Renal pelvis (tissue), 4 donors: ENCODE results near the gene AIF1L. TPM values are rescaled to one million over a fixed set of nuclear protein-coding genes. Genes with fewer than 3 reads are reported as not detected.
"Not testable (repeated sequence)": the region's sequence is repeated elsewhere in the genome, so short reads cannot be mapped to it uniquely, and the experiment has no call there.

Experiments used
- DNase-seq: peaks from one replicate; pipeline ENCODE4 v3.0.0-alpha.2; 2013
- polyA plus RNA-seq, 3 donors: library from polyadenylated mRNA; unstranded; fragments of 120-200 nt; gene quantifications; one replicate each; pipeline ENCODE4 v1.2.1, GENCODE V29; 2013; ENCODE audit not compliant: insufficient read length in 3 of 3

AIF1L gene
- polyA plus RNA-seq, 3 donors: 332 to 490 (median 395) TPM

DNA sequence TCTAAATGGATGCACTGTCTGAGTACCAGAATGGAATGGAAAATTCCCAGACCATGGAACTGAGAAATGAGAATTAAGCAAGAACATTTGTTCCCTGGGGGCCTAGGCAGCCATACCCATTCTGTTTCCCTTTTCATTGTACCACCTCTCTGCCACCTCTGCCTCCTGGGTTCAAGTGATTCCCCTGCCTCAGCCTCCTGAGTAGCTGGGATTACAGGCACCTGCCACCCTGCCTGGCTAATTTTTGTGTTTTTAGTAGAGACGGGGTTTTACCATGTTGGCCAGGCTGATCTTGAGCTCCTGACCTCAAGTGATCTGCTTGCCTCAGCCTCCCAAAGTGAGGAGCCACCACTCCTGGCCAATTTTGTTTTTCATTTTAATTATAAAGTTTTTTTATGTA, 62.3 kb downstream of the AIF1L start:
- DNase-seq: not testable (repeated sequence)

DNA sequence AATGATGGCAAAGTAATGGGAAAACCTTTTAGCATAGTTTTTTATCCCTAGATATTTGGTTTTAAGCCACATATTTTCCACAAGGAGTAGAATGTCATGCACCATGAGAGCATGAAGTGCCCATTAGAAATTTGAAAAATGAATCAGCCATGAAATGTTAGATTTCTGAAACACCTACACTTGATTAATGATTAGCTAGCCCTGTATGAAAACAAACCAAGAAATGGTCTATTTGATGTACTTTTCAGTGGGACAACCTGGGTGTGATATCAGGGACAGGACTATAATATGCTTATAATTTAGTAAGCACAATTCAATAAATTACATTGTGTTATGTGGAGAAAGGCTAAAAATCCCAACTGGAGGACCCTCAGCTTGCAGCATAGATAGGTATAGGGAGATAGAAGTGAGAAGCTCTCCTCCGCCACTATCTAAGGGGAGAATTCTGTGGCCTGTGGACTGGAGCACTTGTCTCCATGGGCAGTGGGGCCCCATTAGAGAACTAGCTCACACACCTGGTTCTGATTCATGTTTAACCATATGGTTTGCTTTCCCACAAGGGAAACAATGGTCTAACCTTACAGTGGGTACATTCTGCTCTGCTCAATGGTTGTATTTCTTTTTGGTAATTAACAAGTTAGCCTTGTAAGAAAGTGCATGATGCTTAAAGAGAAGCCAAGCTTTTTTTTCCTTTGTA, 64.2 kb downstream of the AIF1L start:
- no peak for DNase-seq

DNA sequence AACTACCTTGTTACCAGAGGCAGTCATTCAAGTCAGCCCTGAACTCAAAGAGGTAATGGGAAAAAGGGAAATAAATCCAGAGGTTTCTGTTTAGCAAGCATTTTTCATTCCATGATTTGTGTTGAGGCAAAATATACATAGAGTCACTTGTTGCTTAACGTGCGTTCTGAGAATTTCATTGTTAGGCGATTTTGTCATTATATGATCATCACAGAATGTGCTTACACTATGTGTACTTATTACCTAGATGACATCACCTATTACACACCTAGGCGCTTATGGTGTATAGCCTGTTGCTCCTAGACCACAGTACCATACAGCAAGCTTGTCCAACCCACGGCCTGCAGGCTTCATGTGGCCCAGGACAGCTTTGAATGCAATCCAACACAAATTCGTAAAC, 65.3 kb downstream of the AIF1L start:
- DNase-seq: no peak

DNA sequence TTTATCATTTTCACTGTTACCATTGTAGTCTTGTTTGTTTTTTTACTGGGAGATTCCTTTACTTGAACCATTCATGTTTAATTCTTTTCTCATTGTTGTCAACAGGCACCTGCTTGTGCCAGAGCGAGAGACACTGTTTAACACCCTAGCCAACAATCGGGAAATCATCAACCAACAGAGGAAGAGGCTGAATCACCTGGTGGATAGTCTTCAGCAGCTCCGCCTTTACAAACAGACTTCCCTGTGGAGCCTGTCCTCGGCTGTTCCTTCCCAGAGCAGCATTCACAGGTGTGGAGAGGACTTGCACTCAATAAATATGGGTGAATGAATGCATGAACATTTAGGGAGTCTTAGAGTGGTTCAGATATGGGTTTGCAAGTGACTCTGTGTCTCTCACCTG, 66.6 kb downstream of the AIF1L start:
- DNase-seq: no peak

DNA sequence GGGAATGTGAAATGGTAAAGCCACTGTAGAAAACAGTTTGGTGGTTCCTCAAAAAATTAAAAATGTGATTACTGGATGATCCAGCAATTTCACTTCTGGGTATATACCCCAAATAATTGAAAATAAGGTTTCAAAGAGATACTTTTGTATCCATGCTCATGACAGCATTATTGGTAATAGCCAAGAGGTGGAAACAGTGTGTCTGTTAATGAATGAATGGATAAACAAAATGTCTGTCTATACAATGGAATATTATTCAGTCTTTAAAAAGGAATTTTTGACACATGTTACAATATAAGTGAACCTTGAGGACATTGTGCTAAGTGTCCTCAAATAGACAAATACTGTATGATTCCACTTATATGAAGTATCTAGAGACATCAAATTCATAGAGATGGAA, 69.2 kb downstream of the AIF1L start:
- DNase-seq: no peak

DNA sequence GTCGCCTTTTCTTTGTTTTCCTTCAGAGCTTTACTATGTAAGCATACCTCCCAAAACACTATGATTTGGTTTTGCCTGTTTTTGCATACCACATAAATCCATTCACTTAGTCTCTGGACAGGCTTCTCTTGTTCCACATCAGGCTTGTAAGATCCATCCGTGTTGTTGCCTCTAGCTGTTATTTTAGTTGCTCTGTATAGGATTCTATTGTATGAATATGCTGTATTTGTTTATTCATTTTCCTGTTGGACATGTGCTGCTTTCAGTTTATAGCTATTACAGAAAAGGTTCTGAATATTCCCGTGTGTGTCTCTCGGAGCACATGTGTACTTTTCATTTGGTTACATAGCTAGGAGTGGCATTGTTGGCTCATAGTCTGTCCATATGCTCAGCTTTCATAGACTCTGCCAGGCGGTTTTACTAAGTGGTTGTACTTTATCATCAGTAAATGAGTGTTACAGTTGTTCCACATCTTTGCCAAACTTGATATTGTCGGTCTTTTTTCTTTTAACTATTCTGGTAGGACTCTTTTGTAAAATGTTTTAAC, 70.9 kb downstream of the AIF1L start:
- no peak for DNase-seq

DNA sequence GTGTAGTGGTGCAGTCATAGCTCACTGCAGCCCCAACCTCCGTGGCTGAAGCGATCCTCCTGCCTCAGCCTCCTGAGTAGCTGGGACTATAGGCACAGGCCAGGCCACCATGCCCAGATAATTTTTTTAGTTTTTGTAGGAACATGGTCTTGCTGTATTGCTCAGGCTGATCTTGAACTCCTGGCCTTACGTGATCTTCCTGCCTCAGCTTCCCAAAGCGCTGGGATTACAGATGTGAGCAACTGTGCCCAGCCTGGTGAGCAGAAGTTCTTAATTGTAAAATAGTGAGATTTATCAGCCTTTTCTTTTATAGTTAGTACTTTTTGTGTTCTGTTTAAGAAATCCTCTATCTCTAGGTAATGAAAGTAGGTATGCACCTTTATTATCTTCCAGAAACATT, 71.6 kb downstream of the AIF1L start:
- DNase-seq: no peak

DNA sequence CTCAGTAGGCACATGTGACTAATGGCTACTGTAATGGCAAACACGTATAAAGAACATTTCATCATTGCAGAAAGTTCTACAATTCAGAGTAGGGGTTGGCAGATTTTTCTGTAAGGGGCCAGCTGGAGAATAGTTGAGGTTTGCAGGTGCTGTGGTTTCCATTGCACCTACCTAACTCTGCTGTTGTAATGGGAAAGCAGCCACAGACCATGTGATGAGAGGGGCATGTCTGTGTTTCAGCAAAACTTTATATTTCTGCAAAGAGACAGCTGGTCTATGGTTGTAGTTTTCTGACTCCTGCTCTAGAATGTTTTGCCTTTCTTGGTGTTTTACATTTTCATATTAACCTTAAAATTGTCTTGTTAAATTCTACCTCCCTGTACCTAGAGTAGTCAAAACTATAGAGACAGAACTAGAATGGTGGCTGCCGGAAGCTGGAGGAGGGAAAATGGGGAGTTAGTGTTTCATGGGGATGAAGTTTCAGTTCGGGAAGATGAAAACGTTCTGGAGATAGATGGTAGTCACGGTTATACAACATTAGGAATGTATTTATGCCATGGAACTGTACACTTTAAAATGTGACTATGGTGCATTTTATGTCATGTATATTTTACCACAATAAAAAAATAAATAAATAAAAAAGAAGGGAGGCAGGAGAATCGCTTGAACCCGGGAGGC, 73.4 kb downstream of the AIF1L start:
- DNase-seq: peak; percentile 47

Other genes starting within 250 kb of the AIF1L start
- gene QRFP, start 199.7 kb upstream of the AIF1L start, polyA plus RNA-seq: under 1 TPM; 0.40 to 0.58 (median 0.56) TPM
- under 1 TPM; 0.41 to 0.79 (median 0.49) TPM for gene FIBCD1, start 157.3 kb upstream of the AIF1L start, polyA plus RNA-seq
- gene LAMC3, start 87.4 kb upstream of the AIF1L start, polyA plus RNA-seq: 10 to 100 TPM; 30.8 to 41.4 (median 35.6) TPM
- gene NUP214, start 29.1 kb downstream of the AIF1L start, polyA plus RNA-seq: 10 to 100 TPM; 53.3 to 76.1 (median 73.3) TPM
- gene FAM78A, start 180.0 kb downstream of the AIF1L start, polyA plus RNA-seq: 1 to 10 TPM; 2.6 to 3.7 (median 3.6) TPM
- 1 to 10 TPM; 2.2 to 2.4 (median 2.4) TPM for gene PLPP7, start 193.2 kb downstream of the AIF1L start, polyA plus RNA-seq